H1 (cell line): ENCODE results near the gene COL5A1. TPM values are rescaled to one million over a fixed set of nuclear protein-coding genes. Genes with fewer than 3 reads are reported as not detected.
A peak's percentile ranks its signal among the peaks of the same experiment; 100 is the strongest.

Experiments
- CTCF ChIA-PET: fragments of 300-600 bp; sonication (Branson Sonifier 250); formaldehyde crosslinking; loops from one replicate; lab custom pipeline; 2021; ENCODE audit not compliant: partially characterized antibody; lab: Charles Lee
- POLR2A ChIA-PET: fragments of 300-600 bp; sonication (Branson Sonifier 250); formaldehyde crosslinking; loops from one replicate; lab custom pipeline; 2021; ENCODE audit warnings: inconsistent platforms; ENCODE audit not compliant: partially characterized antibody; lab: Charles Lee
- DNase-seq, 2 experiments: peaks; one replicate each; pipeline versions ENCODE4 v3.0.0 to v3.0.0-alpha.2; 2010 to 2022; ENCODE audit warnings: low spot score in 2 of 2, low read depth in 1 of 2, mixed read lengths in 1 of 2
- FAIRE-seq: peaks from 2 replicates; lab custom pipeline; 2011; peaks lifted over from hg19 to GRCh38; lab: Jason Lieb, UNC
- H2AFZ ChIP-seq: 2 replicates; pipeline ENCODE4 v1.8.1; 2012; ENCODE audit warnings: low read length, inconsistent platforms
- H2AK5ac ChIP-seq: 2 replicates; pipeline ENCODE4 v1.6.1; 2013; ENCODE audit warnings: low read depth, low read length
- H2BK120ac ChIP-seq: replicated peaks from 2 replicates; pipeline ENCODE3; 2013; ENCODE audit warnings: low read depth, low read length, inconsistent platforms
- H2BK12ac ChIP-seq: 2 replicates; pipeline ENCODE4 v1.6.1; 2013; ENCODE audit warnings: low read depth, low read length
- H2BK15ac ChIP-seq: 2 replicates; pipeline ENCODE4 v1.6.1; 2013; ENCODE audit warnings: low read length
- H2BK20ac ChIP-seq: 2 replicates; pipeline ENCODE4 v1.6.1; 2013; ENCODE audit warnings: low read length
- H2BK5ac ChIP-seq: 2 replicates; pipeline ENCODE4 v1.6.1; 2013; ENCODE audit warnings: low read depth, low read length
- H3K14ac ChIP-seq: 2 replicates; pipeline ENCODE4 v1.6.1; 2013; ENCODE audit warnings: inconsistent platforms; ENCODE audit not compliant: insufficient read length
- H3K18ac ChIP-seq: 2 replicates; pipeline ENCODE4 v1.6.1; 2013; ENCODE audit warnings: low read length; ENCODE audit errors: extremely low read depth
- H3K23ac ChIP-seq: 2 replicates; pipeline ENCODE4 v1.6.1; 2013; ENCODE audit warnings: inconsistent platforms; ENCODE audit not compliant: insufficient read length
- H3K23me2 ChIP-seq: 2 replicates; pipeline ENCODE4 v1.6.1; 2013; ENCODE audit warnings: low read depth, low read length
- H3K27ac ChIP-seq: 2 replicates; pipeline ENCODE4 v1.6.1; 2011; ENCODE audit warnings: low read depth, low read length, inconsistent platforms
- H3K27me3 ChIP-seq, 4 experiments: replicated peaks in 1 of 4; 1 replicate in 1 of 4; 2 replicates in 3 of 4; pipeline versions ENCODE4 v1.6.1 to v1.8.1; 2011 to 2013; ENCODE audit warnings: low read length in 3 of 4, mild to moderate bottlenecking in 3 of 4, inconsistent platforms in 2 of 4, mixed read lengths in 2 of 4, moderate library complexity in 1 of 4; ENCODE audit not compliant: control insufficient read depth in 3 of 4, insufficient read depth in 3 of 4; ENCODE audit errors: extremely low read depth in 1 of 4
- H3K36me3 ChIP-seq, 4 experiments: 2 replicates each; pipeline versions ENCODE4 v1.6.1 to v1.8.1; 2011 to 2013; ENCODE audit warnings: mild to moderate bottlenecking in 4 of 4, low read length in 3 of 4, moderate library complexity in 2 of 4, control low read depth in 1 of 4, inconsistent platforms in 1 of 4; ENCODE audit not compliant: insufficient read depth in 4 of 4, control insufficient read depth in 2 of 4
- H3K4ac ChIP-seq: replicated peaks from 2 replicates; pipeline ENCODE3; 2013; ENCODE audit warnings: low read length, low read depth, mixed read lengths, inconsistent platforms; ENCODE audit not compliant: insufficient read length
- H3K4me1 ChIP-seq, 4 experiments: replicated peaks in 1 of 4; 1 replicate in 1 of 4; 2 replicates in 3 of 4; pipeline versions ENCODE4 v1.6.1 to v1.8.1; 2011 to 2013; ENCODE audit warnings: low read length in 3 of 4, inconsistent platforms in 2 of 4, mixed read lengths in 1 of 4; ENCODE audit not compliant: insufficient read depth in 4 of 4, control insufficient read depth in 3 of 4
- H3K4me2 ChIP-seq, 2 experiments: 2 replicates each; pipeline versions ENCODE4 v1.6.1 to v1.8.1; 2011 to 2013; ENCODE audit warnings: low read depth in 2 of 2, low read length in 2 of 2, control low read depth in 1 of 2, inconsistent platforms in 1 of 2, mild to moderate bottlenecking in 1 of 2; ENCODE audit not compliant: insufficient read depth in 1 of 2
- H3K4me3 ChIP-seq, 4 experiments: fragments of 200-600, 300-600 bp in 1 of 4; sonication (generic), shearing (Covaris generic), sonication (Bioruptor Twin) in 1 of 4; 2 replicates each; pipeline versions ENCODE4 v1.5.1 to v1.8.1; 2011 to 2016; ENCODE audit warnings: low read length in 4 of 4, low read depth in 3 of 4, control low read depth in 2 of 4, inconsistent platforms in 2 of 4, mild to moderate bottlenecking in 2 of 4, mixed read lengths in 1 of 4, moderate library complexity in 1 of 4; ENCODE audit not compliant: insufficient read depth in 2 of 4; ENCODE audit errors: extremely low read depth in 1 of 4
- H3K56ac ChIP-seq: replicated peaks from 2 replicates; pipeline ENCODE3; 2013; ENCODE audit warnings: low read depth, mild to moderate bottlenecking, mixed read lengths, low read length, inconsistent platforms; ENCODE audit not compliant: insufficient read length
- H3K79me1 ChIP-seq: 2 replicates; pipeline ENCODE4 v1.6.1; 2013; ENCODE audit warnings: low read depth, low read length, control low read depth
- H3K79me2 ChIP-seq, 2 experiments: 2 replicates each; pipeline versions ENCODE4 v1.6.1 to v1.8.1; 2012 to 2013; ENCODE audit warnings: low read length in 2 of 2, mild to moderate bottlenecking in 2 of 2, inconsistent platforms in 1 of 2; ENCODE audit not compliant: insufficient read depth in 2 of 2, control insufficient read depth in 1 of 2
- H3K9ac ChIP-seq, 4 experiments: replicated peaks in 1 of 4; 1 replicate in 1 of 4; 2 replicates in 3 of 4; pipeline versions ENCODE4 v1.6.1 to v1.8.1; 2011 to 2013; ENCODE audit warnings: low read depth in 3 of 4, low read length in 3 of 4, control low read depth in 2 of 4, mild to moderate bottlenecking in 2 of 4, moderate library complexity in 2 of 4, inconsistent platforms in 1 of 4; ENCODE audit errors: extremely low read depth in 1 of 4
- H3K9me3 ChIP-seq, 2 experiments: 2 replicates each; pipeline versions ENCODE4 v1.6.1 to v1.8.1; 2012 to 2013; ENCODE audit warnings: mild to moderate bottlenecking in 2 of 2, moderate library complexity in 2 of 2, control low read depth in 1 of 2, inconsistent platforms in 1 of 2, low read depth in 1 of 2, low read length in 1 of 2, mixed read lengths in 1 of 2; ENCODE audit not compliant: insufficient read depth in 2 of 2
- H4K20me1 ChIP-seq, 2 experiments: replicated peaks in 1 of 2; 2 replicates each; pipeline versions ENCODE3 to v1.8.1; 2011 to 2013; ENCODE audit warnings: inconsistent platforms in 2 of 2, low read length in 2 of 2, mild to moderate bottlenecking in 1 of 2; ENCODE audit not compliant: insufficient read depth in 2 of 2, control insufficient read depth in 1 of 2
- H4K5ac ChIP-seq: 2 replicates; pipeline ENCODE4 v1.6.1; 2013; ENCODE audit warnings: low read length, low read depth, mixed read lengths, inconsistent platforms; ENCODE audit not compliant: insufficient read length
- H4K8ac ChIP-seq: 2 replicates; pipeline ENCODE4 v1.8.0; 2013; ENCODE audit warnings: mild to moderate bottlenecking, moderate library complexity, low read length, inconsistent platforms; ENCODE audit not compliant: insufficient read depth; ENCODE audit errors: extremely low read depth
- H4K91ac ChIP-seq: replicated peaks from 2 replicates; pipeline ENCODE3; 2013; ENCODE audit warnings: low read length, mixed read lengths, inconsistent platforms; ENCODE audit not compliant: insufficient read length
- CEBPB ChIP-seq: IDR thresholded peaks from 2 replicates; pipeline ENCODE4 v1.6.1; 2012; ENCODE audit warnings: low read depth, low read length
- CREB1 ChIP-seq: IDR thresholded peaks from 2 replicates; pipeline ENCODE4 v1.6.1; 2012; ENCODE audit warnings: inconsistent platforms
- EZH2 ChIP-seq: fragments of 200-600 bp; sonication (generic); IDR thresholded peaks from 2 replicates; pipeline ENCODE4 v1.7.1; 2012; ENCODE audit warnings: low read depth, mild to moderate bottlenecking, moderate library complexity, low read length, inconsistent platforms; ENCODE audit not compliant: severe bottlenecking
- FOSL1 ChIP-seq: IDR thresholded peaks from 2 replicates; pipeline ENCODE4 v1.6.1; 2011; ENCODE audit warnings: mild to moderate bottlenecking, low read depth, low read length, moderate library complexity; ENCODE audit not compliant: insufficient read depth
- GTF2F1 ChIP-seq: IDR thresholded peaks from 2 replicates; pipeline ENCODE4 v1.6.1; 2012; ENCODE audit warnings: low read depth, low read length, improper control_type of control experiment, borderline replicate concordance
- MAFK ChIP-seq: IDR thresholded peaks from 2 replicates; pipeline ENCODE4 v1.6.1; 2012; ENCODE audit warnings: low read depth, mild to moderate bottlenecking, improper control_type of control experiment, low read length
- PHF8 ChIP-seq: fragments of 200-600 bp; sonication (generic); conservative IDR thresholded peaks from 2 replicates; pipeline ENCODE4 v1.7.1; 2012; ENCODE audit warnings: low read depth, mild to moderate bottlenecking, inconsistent platforms, low read length, moderate library complexity
- RAD21 ChIP-seq, 2 experiments: IDR thresholded peaks in 1 of 2; conservative IDR thresholded peaks in 1 of 2; 2 replicates each; pipeline ENCODE4 v1.6.1; 2011; ENCODE audit warnings: low read depth in 2 of 2, low read length in 2 of 2, improper control_type of control experiment in 1 of 2, inconsistent platforms in 1 of 2, mild to moderate bottlenecking in 1 of 2, moderate library complexity in 1 of 2
- RBBP5 ChIP-seq: IDR thresholded peaks from 2 replicates; pipeline ENCODE4 v1.7.1; 2012; ENCODE audit warnings: low read depth, mild to moderate bottlenecking, inconsistent platforms, low read length, moderate library complexity, borderline replicate concordance
- TBP ChIP-seq: IDR thresholded peaks from 2 replicates; pipeline ENCODE4 v1.6.1; 2011; ENCODE audit warnings: low read depth, low read length, improper control_type of control experiment
- TCF12 ChIP-seq: IDR thresholded peaks from 2 replicates; pipeline ENCODE4 v1.6.1; 2011; ENCODE audit warnings: low read depth, mild to moderate bottlenecking, low read length
- WGBS, 2 experiments: shearing (Covaris generic) in 1 of 2; methylation state at CpG; one replicate each; pipeline versions ENCODE4 v1.1.6 to v1.1.7; 2013 to 2015; ENCODE audit warnings: low lambda C conversion rate in 2 of 2, mixed read lengths in 2 of 2, inconsistent platforms in 1 of 2, low coverage in 1 of 2, missing lambda C conversion rate in 1 of 2; ENCODE audit not compliant: insufficient replicate concordance in 2 of 2, insufficient coverage in 1 of 2, insufficient read length in 1 of 2; ENCODE audit errors: extremely low coverage in 1 of 2, missing lambda C conversion rate in 1 of 2; 5-methylcytosine and 5-hydroxymethylcytosine counted together
- polyA plus RNA-seq, 7 experiments: library from polyadenylated mRNA; depleted of rRNA in 3 of 7; stranded (reverse) in 5 of 7; unstranded in 2 of 7; fragments of >200 nt in 5 of 7; fragments of 200-250 nt in 2 of 7; gene quantifications; 1 replicate in 5 of 7; 2 replicates in 1 of 7; 4 replicates in 1 of 7; pipeline versions ENCODE4 v1.2.1 to v1.2.3, GENCODE V29; 2011 to 2013; ENCODE audit warnings: missing spikeins in 2 of 7, mixed read lengths in 2 of 7
- total RNA-seq: library from RNA; stranded (reverse); fragmentation: NEBNext Ultra II Directional; extraction: Animal tissue kit (Norgen Biotek cat#: 25700); gene quantifications from 2 replicates; pipeline ENCODE4 v1.2.1, GENCODE V29; 2021
- TF ChIP-seq, protein P1 (sequence below): IDR thresholded peaks from 2 replicates; pipeline ENCODE4 v1.6.1; 2012; ENCODE audit warnings: low read length, inconsistent platforms

Gene COL5A1
- total and polyA plus RNA-seq, 2 of the 8 experiments (the other 6 are each of a cell fraction or from before 2014, with no cell fraction given): 3.8 to 12.0 TPM

DNA sequence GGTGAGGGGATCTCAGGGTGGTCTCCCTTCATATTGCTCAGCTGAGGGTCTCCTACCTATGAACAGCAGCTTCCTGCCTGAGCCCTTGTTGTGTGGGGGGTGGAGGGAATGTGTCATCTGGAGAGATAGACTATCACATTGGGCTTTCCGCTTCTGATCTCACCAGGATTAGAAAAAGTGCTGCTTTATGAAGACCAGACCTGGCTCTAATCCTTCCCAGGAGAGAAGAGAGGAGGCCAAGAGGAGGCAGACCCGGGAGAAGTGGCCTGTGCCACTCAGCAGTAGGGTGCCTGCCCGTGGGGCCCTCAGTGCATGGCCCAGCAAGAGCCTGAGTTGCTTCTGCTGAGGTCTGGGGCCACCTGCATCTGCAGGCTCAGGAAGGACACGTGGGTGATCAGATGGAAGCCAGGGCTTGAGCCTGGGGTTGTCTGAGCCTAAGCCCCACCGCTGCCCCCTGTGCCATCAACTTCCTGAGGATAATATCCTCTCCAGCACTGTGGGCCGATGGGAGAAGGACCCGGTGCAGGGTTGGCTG lies 22.1 kb upstream of the COL5A1 start:
- H3K4me2 ChIP-seq: no peak overlapping the region
- DNase-seq (peak in 1 of 2 experiments; percentile 11), FAIRE-seq (no peak)
- no peak overlapping the region for H3K18ac ChIP-seq
- ChIA-PET CTCF (no interaction called here), POLR2A (no interaction called here)
- no peak overlapping the region for H2BK5ac ChIP-seq
- no peaks in the 10 kb centered on the region for H3K79me2 ChIP-seq
- H2BK15ac ChIP-seq: no peak overlapping the region
- H2AK5ac ChIP-seq: no peak overlapping the region
- H3K9ac ChIP-seq: no peak overlapping the region
- H3K4ac ChIP-seq: no peak overlapping the region
- H3K4me3 ChIP-seq: no peak overlapping the region
- no peak overlapping the region for H2BK120ac ChIP-seq
- WGBS, 2 experiments: 90% methylated on average over 7 of the region's 7 CpGs; no CpG with 5 or more reads in 1 of the 2 experiments
- no peaks in the 10 kb centered on the region for H3K79me1 ChIP-seq
- no peak overlapping the region for H3K27ac ChIP-seq
- H2AFZ ChIP-seq: no peak overlapping the region
- H3K4me1 ChIP-seq: peaks cover 0 to 3% (median 0%) of the 10 kb centered on the region in 4 experiments; a peak in 1 of 7 replicates
- no peak overlapping the region for H3K14ac ChIP-seq
- H4K91ac ChIP-seq: no peak overlapping the region
- H4K8ac ChIP-seq: no peak overlapping the region
- no peaks in the 10 kb centered on the region for H4K20me1 ChIP-seq
- peaks cover 0 to 4% of the 10 kb centered on the region in 2 experiments; a peak in 2 of 4 replicates for H3K9me3 ChIP-seq
- H3K27me3 ChIP-seq: no peaks in the 10 kb centered on the region
- H3K23ac ChIP-seq: no peak overlapping the region
- H3K23me2 ChIP-seq: peaks cover 2% of the 10 kb centered on the region; the same call in 1 of the 2 replicates
- H2BK20ac ChIP-seq: no peak overlapping the region
- no peak overlapping the region for H4K5ac ChIP-seq
- no peaks in the 10 kb centered on the region; a peak in 1 of 8 replicates for H3K36me3 ChIP-seq
- H3K56ac ChIP-seq: no peak overlapping the region
- H2BK12ac ChIP-seq: no peak overlapping the region
- no peak for TF ChIP-seq PHF8
- no peak for TF ChIP-seq TBP
- TF ChIP-seq EZH2: no peak
- no peak for TF ChIP-seq CREB1
- no peak for TF ChIP-seq FOSL1
- TF ChIP-seq GTF2F1: no peak
- TF ChIP-seq CEBPB: no peak
- TF ChIP-seq TCF12: no peak
- no peak for TF ChIP-seq RAD21 (IDR thresholded peaks at IDR 0.05 in 1 of 2, conservative IDR thresholded peaks at IDR 0.05 in 1 of 2; ENCODE audit: low read depth in 2 of 2, low read length in 2 of 2)
- no peak for TF ChIP-seq MAFK
- no peak for TF ChIP-seq RBBP5
- TF ChIP-seq, protein P1, sequence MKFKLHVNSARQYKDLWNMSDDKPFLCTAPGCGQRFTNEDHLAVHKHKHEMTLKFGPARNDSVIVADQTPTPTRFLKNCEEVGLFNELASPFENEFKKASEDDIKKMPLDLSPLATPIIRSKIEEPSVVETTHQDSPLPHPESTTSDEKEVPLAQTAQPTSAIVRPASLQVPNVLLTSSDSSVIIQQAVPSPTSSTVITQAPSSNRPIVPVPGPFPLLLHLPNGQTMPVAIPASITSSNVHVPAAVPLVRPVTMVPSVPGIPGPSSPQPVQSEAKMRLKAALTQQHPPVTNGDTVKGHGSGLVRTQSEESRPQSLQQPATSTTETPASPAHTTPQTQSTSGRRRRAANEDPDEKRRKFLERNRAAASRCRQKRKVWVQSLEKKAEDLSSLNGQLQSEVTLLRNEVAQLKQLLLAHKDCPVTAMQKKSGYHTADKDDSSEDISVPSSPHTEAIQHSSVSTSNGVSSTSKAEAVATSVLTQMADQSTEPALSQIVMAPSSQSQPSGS: no peak
